Suprapubic skin (tissue), 4 donors: ENCODE data around the gene PTGES.

ENCODE experiments used
- EP300 ChIP-seq: sonication (generic); formaldehyde crosslinking; IDR thresholded peaks from one replicate; pipeline ENCODE4 v1.6.1; 2017; ENCODE audit warnings: antibody characterized with exemption
- POLR2A ChIP-seq, 2 donors: fragments of 450-650 bp; IDR thresholded peaks; one replicate each; pipeline ENCODE4 v1.6.1; 2017; ENCODE audit warnings: antibody characterized with exemption in 2 of 2, mild to moderate bottlenecking in 2 of 2, moderate library complexity in 2 of 2
- POLR2AphosphoS5 ChIP-seq, 3 donors: sonication (generic); formaldehyde crosslinking; IDR thresholded peaks; one replicate each; pipeline ENCODE4 v1.6.1; 2017; ENCODE audit warnings: antibody characterized with exemption in 3 of 3
- TF ChIP-seq, protein P1 (sequence below), 2 donors: fragments of 200-600 bp in 1 of 2; fragments of 450-650 bp in 1 of 2; sonication (generic) in 1 of 2; IDR thresholded peaks; one replicate each; pipeline ENCODE4 v1.5.1; 2016 to 2019; ENCODE audit warnings: antibody characterized with exemption in 2 of 2, mild to moderate bottlenecking in 1 of 2, moderate library complexity in 1 of 2

DNA sequence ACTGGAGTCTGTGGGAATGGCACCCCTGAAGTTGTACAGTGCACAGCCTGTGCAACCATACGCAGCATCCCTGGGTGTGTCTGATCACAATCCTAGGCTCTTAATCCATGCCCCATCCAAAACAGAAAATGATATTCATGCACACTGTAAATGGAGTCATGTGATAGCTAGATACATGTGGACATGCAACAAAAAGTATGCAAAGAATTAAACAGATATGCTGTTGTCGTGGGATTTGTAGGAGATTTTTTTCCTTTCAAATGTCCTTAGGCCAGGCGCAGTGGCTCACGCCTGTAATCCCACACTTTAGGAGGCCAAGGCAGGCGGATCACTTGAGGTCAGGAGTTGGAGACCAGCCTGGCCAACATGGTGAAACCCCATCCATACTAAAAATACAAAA is 51.3 kb downstream of the PTGES start:
- TF ChIP-seq, protein P1, sequence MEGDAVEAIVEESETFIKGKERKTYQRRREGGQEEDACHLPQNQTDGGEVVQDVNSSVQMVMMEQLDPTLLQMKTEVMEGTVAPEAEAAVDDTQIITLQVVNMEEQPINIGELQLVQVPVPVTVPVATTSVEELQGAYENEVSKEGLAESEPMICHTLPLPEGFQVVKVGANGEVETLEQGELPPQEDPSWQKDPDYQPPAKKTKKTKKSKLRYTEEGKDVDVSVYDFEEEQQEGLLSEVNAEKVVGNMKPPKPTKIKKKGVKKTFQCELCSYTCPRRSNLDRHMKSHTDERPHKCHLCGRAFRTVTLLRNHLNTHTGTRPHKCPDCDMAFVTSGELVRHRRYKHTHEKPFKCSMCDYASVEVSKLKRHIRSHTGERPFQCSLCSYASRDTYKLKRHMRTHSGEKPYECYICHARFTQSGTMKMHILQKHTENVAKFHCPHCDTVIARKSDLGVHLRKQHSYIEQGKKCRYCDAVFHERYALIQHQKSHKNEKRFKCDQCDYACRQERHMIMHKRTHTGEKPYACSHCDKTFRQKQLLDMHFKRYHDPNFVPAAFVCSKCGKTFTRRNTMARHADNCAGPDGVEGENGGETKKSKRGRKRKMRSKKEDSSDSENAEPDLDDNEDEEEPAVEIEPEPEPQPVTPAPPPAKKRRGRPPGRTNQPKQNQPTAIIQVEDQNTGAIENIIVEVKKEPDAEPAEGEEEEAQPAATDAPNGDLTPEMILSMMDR (IDR thresholded peaks at IDR 0.05): no peak
- TF ChIP-seq POLR2A (IDR thresholded peaks at IDR 0.05): no peak
- TF ChIP-seq POLR2AphosphoS5 (IDR thresholded peaks at IDR 0.05): no peak
- no peak for TF ChIP-seq EP300
